A673 (cell line): ENCODE results near the gene ANO2.

Experiments
- CTCF ChIP-seq: fragments of 300-800, 200-600 bp; sonication (generic); conservative IDR thresholded peaks from 2 replicates; pipeline ENCODE4 v1.5.1; 2017; ENCODE audit warnings: low read depth, mild to moderate bottlenecking, antibody characterized with exemption, low read length, moderate library complexity, mixed read lengths
- EZH2 ChIP-seq: fragments of 200-600 bp; sonication (generic); IDR thresholded peaks from 2 replicates; pipeline ENCODE4 v1.6.1; 2017; ENCODE audit warnings: borderline replicate concordance, low read depth, mild to moderate bottlenecking, mixed read lengths, antibody characterized with exemption, low read length; ENCODE audit not compliant: poor library complexity, severe bottlenecking

GRCh38 chr12:5561057-5561456 lies 384.0 kb downstream of the ANO2 start:
- no peak for TF ChIP-seq CTCF
- no peak for TF ChIP-seq EZH2
